ENCODE data around the gene PXK.

The PXK gene

DNA sequence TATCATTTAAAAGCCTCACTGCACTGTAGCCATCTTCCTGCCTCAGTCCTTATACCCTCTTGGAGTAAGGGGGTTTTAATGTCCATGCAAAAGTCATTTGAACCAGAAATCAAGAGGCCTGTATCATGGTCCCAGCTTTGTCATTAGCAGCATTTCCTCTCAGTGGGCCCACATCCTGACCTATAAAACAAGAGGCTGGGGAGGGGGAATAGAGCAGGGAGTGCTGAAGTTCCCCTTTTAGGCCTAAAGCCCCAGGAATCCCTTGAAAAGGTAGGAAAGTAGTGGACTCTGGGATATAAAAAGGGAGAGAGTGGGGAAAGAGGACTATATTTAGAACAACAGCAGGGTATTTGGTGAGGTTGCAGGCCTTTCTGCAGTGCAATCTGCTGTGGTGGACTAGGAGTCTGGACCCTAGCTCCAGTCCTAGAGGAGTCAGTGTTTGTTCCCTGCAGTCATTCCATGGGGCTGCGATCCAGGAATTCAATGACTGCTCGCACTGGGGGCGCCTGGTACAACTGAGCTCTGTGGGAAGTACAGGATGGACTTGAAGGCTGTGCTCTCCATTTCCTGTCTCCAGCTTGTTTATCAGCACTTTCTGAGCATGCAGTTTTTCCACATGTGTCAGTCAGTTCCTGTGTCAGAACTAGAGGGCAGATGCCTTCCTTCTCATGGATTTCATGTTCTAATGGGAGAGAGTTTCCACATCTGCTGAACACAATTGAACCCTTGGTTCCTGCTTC, 54.1 kb downstream of the PXK start:
- TF ChIP-seq, protein P1, sequence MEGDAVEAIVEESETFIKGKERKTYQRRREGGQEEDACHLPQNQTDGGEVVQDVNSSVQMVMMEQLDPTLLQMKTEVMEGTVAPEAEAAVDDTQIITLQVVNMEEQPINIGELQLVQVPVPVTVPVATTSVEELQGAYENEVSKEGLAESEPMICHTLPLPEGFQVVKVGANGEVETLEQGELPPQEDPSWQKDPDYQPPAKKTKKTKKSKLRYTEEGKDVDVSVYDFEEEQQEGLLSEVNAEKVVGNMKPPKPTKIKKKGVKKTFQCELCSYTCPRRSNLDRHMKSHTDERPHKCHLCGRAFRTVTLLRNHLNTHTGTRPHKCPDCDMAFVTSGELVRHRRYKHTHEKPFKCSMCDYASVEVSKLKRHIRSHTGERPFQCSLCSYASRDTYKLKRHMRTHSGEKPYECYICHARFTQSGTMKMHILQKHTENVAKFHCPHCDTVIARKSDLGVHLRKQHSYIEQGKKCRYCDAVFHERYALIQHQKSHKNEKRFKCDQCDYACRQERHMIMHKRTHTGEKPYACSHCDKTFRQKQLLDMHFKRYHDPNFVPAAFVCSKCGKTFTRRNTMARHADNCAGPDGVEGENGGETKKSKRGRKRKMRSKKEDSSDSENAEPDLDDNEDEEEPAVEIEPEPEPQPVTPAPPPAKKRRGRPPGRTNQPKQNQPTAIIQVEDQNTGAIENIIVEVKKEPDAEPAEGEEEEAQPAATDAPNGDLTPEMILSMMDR (IDR thresholded peaks at IDR 0.05; ENCODE audit: insufficient read depth, low read length, poor library complexity, severe bottlenecking): no peak
- Histone ChIP-seq H3K4me3 (replicated peaks; ENCODE audit: low read depth, low read length) (no peak overlapping the region), H3K36me3 (ENCODE audit: control insufficient read depth, insufficient read depth, low read length) (no peaks in the 10 kb centered on the region; the same call in 1 of the 2 replicates), H3K27me3 (replicated peaks; ENCODE audit: control insufficient read depth, insufficient read depth, low read length) (no peaks in the 10 kb centered on the region)
- DNase-seq (ENCODE audit: extremely low read depth, insufficient read length): no peak

GRCh38 chr3:58387650-58388546, 55.2 kb downstream of the PXK start:
- Histone ChIP-seq H3K4me3 (replicated peaks; ENCODE audit: low read depth, low read length) (no peak overlapping the region), H3K27me3 (replicated peaks; ENCODE audit: control insufficient read depth, insufficient read depth, low read length) (no peaks in the 10 kb centered on the region), H3K36me3 (ENCODE audit: control insufficient read depth, insufficient read depth, low read length) (no peaks in the 10 kb centered on the region; the same call in 1 of the 2 replicates)
- DNase-seq (ENCODE audit: extremely low read depth, insufficient read length): no peak
- TF ChIP-seq, protein P1 (IDR thresholded peaks at IDR 0.05; ENCODE audit: insufficient read depth, low read length, poor library complexity, severe bottlenecking): no peak

DNA sequence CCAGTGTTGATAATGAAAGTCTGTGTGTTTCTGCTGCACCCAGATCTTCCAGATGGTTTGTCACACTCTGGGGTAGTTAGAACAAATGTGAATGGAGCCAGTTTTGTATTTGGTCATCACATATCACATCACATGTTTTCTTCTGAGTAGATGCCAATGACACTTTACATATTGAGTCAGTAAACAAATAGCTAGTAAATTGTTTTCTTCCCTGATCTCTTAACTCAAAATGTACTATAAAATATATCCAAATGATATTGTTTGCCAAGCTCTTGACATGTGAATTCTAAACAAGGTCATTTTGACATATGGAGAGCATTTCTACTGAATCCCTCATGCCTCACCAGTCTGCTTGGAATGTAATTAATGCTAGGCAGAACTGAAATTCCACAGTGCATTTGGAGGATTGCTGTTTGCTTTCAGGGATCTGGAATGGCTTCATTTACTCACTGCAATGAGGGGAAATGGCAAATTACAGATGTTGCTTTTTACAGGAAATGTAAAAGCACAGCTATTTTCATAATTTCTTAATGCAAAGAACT, 55.9 kb downstream of the PXK start:
- no peak for DNase-seq (ENCODE audit: extremely low read depth, insufficient read length)
- H3K36me3 ChIP-seq (ENCODE audit: control insufficient read depth, insufficient read depth, low read length): no peaks in the 10 kb centered on the region; the same call in 1 of the 2 replicates
- TF ChIP-seq, protein P1 (IDR thresholded peaks at IDR 0.05; ENCODE audit: insufficient read depth, low read length, poor library complexity, severe bottlenecking): no peak
- no peaks in the 10 kb centered on the region for H3K27me3 ChIP-seq (replicated peaks; ENCODE audit: control insufficient read depth, insufficient read depth, low read length)
- no peak overlapping the region for H3K4me3 ChIP-seq (replicated peaks; ENCODE audit: low read depth, low read length)

DNA sequence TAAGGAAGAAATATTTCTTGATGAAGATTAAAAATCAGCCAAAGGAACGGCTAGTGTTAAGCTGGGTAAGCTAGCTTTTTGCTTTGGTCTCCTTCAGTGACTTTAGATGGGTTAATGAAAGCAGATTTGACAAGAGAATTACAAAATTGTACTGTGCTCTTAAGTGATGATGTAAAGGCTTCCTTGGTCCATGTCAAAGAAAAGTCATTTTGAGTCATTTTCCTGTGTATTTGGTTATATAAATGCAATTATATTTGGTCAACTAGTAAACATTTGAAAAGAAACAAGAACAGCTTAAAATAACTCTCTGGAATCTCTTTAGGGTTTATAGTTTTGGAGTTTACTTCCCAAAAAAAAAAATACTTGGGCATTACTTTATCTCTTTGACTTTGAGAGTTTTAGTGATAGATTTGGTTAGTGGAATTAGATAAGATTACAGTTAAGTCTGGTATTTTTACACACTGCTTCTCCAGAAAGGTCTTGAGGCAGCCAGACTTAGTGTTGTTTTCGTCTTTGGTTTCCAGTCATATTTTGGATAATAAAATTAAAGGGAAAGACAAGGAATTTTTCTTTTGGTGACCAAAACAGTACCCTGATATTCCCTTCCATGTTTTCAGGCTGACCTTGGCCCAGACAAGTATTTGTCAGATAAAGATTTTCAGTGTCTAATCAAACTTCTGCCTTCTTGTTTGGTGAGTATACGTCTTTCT, 58.6 kb downstream of the PXK start:
- TF ChIP-seq, protein P1 (IDR thresholded peaks at IDR 0.05; ENCODE audit: insufficient read depth, low read length, poor library complexity, severe bottlenecking): no peak
- H3K4me3 ChIP-seq (replicated peaks; ENCODE audit: low read depth, low read length): no peak overlapping the region
- no peak for DNase-seq (ENCODE audit: extremely low read depth, insufficient read length)
- no peaks in the 10 kb centered on the region for H3K27me3 ChIP-seq (replicated peaks; ENCODE audit: control insufficient read depth, insufficient read depth, low read length)
- H3K36me3 ChIP-seq (ENCODE audit: control insufficient read depth, insufficient read depth, low read length): no peaks in the 10 kb centered on the region

GRCh38 chr3:58392181-58392580, 59.5 kb downstream of the PXK start:
- Histone ChIP-seq H3K27me3 (replicated peaks; ENCODE audit: control insufficient read depth, insufficient read depth, low read length) (no peaks in the 10 kb centered on the region), H3K36me3 (ENCODE audit: control insufficient read depth, insufficient read depth, low read length) (peaks cover 2% of the 10 kb centered on the region), H3K4me3 (replicated peaks; ENCODE audit: low read depth, low read length) (no peak overlapping the region)
- TF ChIP-seq, protein P1 (IDR thresholded peaks at IDR 0.05; ENCODE audit: insufficient read depth, low read length, poor library complexity, severe bottlenecking): no peak
- no peak for DNase-seq (ENCODE audit: extremely low read depth, insufficient read length)
